Measurements from ENCODE around the gene METTL3.

METTL3 gene

DNA sequence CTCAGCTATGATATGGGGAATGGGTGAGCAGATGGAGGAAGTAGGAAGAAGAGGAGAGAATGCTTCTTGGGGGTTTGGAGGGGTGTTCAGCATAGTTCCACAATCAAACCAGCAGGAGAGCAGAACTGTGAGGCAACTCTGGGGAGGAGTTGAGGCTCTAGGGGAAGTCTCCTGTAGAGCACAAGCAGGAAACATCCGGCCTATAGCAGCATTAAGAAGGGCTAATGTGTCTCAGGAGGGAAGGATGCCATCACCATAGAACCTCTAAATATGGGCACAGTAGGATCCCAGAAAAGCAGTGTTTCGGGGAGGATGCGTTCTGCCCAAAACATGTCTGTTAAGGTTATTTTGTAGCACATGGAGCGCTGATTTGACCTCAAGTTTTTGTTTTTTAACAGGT lies 23.4 kb upstream of the METTL3 start:
- H3K79me2 ChIP-seq (ENCODE audit: insufficient read depth, low read length), result no peaks in the 10 kb centered on the region
- H4K20me1 ChIP-seq (ENCODE audit: low read depth, low read length), result no peaks in the 10 kb centered on the region
- H3K9ac ChIP-seq (ENCODE audit: low read length), result no peak overlapping the region
- TF ChIP-seq, protein P1, sequence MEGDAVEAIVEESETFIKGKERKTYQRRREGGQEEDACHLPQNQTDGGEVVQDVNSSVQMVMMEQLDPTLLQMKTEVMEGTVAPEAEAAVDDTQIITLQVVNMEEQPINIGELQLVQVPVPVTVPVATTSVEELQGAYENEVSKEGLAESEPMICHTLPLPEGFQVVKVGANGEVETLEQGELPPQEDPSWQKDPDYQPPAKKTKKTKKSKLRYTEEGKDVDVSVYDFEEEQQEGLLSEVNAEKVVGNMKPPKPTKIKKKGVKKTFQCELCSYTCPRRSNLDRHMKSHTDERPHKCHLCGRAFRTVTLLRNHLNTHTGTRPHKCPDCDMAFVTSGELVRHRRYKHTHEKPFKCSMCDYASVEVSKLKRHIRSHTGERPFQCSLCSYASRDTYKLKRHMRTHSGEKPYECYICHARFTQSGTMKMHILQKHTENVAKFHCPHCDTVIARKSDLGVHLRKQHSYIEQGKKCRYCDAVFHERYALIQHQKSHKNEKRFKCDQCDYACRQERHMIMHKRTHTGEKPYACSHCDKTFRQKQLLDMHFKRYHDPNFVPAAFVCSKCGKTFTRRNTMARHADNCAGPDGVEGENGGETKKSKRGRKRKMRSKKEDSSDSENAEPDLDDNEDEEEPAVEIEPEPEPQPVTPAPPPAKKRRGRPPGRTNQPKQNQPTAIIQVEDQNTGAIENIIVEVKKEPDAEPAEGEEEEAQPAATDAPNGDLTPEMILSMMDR (IDR thresholded peaks at IDR 0.05; ENCODE audit: insufficient read depth, low read length, poor library complexity, severe bottlenecking), result no peak
- TF ChIP-seq EZH2phosphoT487 (conservative IDR thresholded peaks at IDR 0.05; ENCODE audit: low read length), result no peak
- H3F3A ChIP-seq (ENCODE audit: insufficient read depth), result no peaks in the 10 kb centered on the region
- no peaks in the 10 kb centered on the region for H3K27me3 ChIP-seq (ENCODE audit: low read length)
- H3K27ac ChIP-seq (ENCODE audit: low read depth, low read length), result no peak overlapping the region
- no peak overlapping the region for H3K4me2 ChIP-seq (ENCODE audit: low read depth, low read length, poor library complexity, severe bottlenecking)
- H3K9me3 ChIP-seq (ENCODE audit: insufficient read depth, low read length), result no peaks in the 10 kb centered on the region
- H3K4me3 ChIP-seq (ENCODE audit: insufficient read depth, low read length, poor library complexity, severe bottlenecking), result no peak overlapping the region
- no peak overlapping the region for H2AFZ ChIP-seq (ENCODE audit: low read depth, low read length, severe bottlenecking)
- H3K36me3 ChIP-seq (ENCODE audit: low read length), result no peaks in the 10 kb centered on the region
- no peaks in the 10 kb centered on the region for H3K9me2 ChIP-seq (replicated peaks; ENCODE audit: insufficient read depth, low read length)

DNA sequence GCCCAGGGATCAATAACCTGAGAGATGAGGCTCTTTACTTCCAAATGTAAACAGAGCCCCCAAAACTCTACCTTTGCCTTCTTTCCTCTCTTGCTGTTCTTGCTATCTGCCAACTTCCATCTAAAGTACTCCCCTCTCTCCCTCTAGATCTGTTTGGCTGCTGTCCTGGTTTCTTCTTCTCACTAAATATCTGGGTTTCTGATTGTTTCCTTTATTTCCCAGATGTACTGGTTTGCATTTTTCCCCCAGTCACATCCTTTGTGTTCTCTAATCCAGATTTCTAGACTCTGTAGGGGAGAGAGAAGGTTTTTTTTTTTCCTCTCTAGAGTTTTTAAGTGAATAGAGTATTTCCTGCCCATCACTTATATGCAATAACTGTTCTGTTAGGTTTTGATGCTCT lies 22.2 kb upstream of the METTL3 start:
- no peaks in the 10 kb centered on the region for H3K9me2 ChIP-seq (replicated peaks; ENCODE audit: insufficient read depth, low read length)
- no peak overlapping the region for H2AFZ ChIP-seq (ENCODE audit: low read depth, low read length, severe bottlenecking)
- no peaks in the 10 kb centered on the region for H3K27me3 ChIP-seq (ENCODE audit: low read length)
- H3K4me3 ChIP-seq (ENCODE audit: insufficient read depth, low read length, poor library complexity, severe bottlenecking), result no peak overlapping the region
- no peaks in the 10 kb centered on the region for H4K20me1 ChIP-seq (ENCODE audit: low read depth, low read length)
- no peak overlapping the region for H3K4me2 ChIP-seq (ENCODE audit: low read depth, low read length, poor library complexity, severe bottlenecking)
- no peak overlapping the region for H3K9ac ChIP-seq (ENCODE audit: low read length)
- H3K36me3 ChIP-seq (ENCODE audit: low read length), result no peaks in the 10 kb centered on the region
- H3K79me2 ChIP-seq (ENCODE audit: insufficient read depth, low read length), result no peaks in the 10 kb centered on the region
- H3F3A ChIP-seq (ENCODE audit: insufficient read depth), result no peaks in the 10 kb centered on the region
- TF ChIP-seq, protein P1 (IDR thresholded peaks at IDR 0.05; ENCODE audit: insufficient read depth, low read length, poor library complexity, severe bottlenecking), result no peak
- no peak for TF ChIP-seq EZH2phosphoT487 (conservative IDR thresholded peaks at IDR 0.05; ENCODE audit: low read length)
- H3K27ac ChIP-seq (ENCODE audit: low read depth, low read length), result no peak overlapping the region
- no peaks in the 10 kb centered on the region for H3K9me3 ChIP-seq (ENCODE audit: insufficient read depth, low read length)

DNA sequence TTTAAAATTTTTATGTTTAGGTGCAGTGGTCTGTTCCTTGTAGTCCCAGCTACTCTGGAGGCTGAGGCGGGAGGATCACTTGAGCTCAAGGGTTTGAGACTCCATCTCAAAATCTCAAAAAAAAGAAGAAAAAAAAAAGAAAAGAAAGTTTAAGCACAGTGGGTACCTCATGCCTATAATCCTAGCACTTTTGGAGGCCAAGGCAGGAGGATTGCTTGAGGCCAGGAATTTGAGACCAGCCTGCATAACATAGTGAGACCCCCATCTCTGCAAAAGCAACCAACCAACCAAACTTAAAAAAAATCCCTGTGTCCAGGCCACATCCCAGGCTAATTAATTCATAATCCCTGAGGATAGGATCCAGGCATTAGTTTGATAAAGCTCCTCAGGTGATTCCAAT lies 18.4 kb upstream of the METTL3 start:
- no peak overlapping the region for H3K9ac ChIP-seq (ENCODE audit: low read length)
- no peaks in the 10 kb centered on the region for H3K27me3 ChIP-seq (ENCODE audit: low read length)
- H3K9me2 ChIP-seq (replicated peaks; ENCODE audit: insufficient read depth, low read length), result no peaks in the 10 kb centered on the region
- H3K79me2 ChIP-seq (ENCODE audit: insufficient read depth, low read length), result no peaks in the 10 kb centered on the region
- no peak overlapping the region for H3K4me2 ChIP-seq (ENCODE audit: low read depth, low read length, poor library complexity, severe bottlenecking)
- H2AFZ ChIP-seq (ENCODE audit: low read depth, low read length, severe bottlenecking), result no peak overlapping the region
- no peak overlapping the region for H3K4me3 ChIP-seq (ENCODE audit: insufficient read depth, low read length, poor library complexity, severe bottlenecking)
- TF ChIP-seq, protein P1 (IDR thresholded peaks at IDR 0.05; ENCODE audit: insufficient read depth, low read length, poor library complexity, severe bottlenecking), result no peak
- H3K9me3 ChIP-seq (ENCODE audit: insufficient read depth, low read length), result no peaks in the 10 kb centered on the region
- no peak overlapping the region for H3K27ac ChIP-seq (ENCODE audit: low read depth, low read length)
- H4K20me1 ChIP-seq (ENCODE audit: low read depth, low read length), result no peaks in the 10 kb centered on the region
- no peaks in the 10 kb centered on the region for H3K36me3 ChIP-seq (ENCODE audit: low read length)
- H3F3A ChIP-seq (ENCODE audit: insufficient read depth), result no peaks in the 10 kb centered on the region
